Measurements from ENCODE around the gene ABCA6. TPM values are rescaled to one million over a fixed set of nuclear protein-coding genes. Genes with fewer than 3 reads are reported as not detected.

The ABCA6 gene
- total and polyA plus RNA-seq, 10 of the 15 experiments (the other 5 are each of a cell fraction or from before 2014, with no cell fraction given), result 6.8 to 36.9 (median 12.6) TPM

DNA sequence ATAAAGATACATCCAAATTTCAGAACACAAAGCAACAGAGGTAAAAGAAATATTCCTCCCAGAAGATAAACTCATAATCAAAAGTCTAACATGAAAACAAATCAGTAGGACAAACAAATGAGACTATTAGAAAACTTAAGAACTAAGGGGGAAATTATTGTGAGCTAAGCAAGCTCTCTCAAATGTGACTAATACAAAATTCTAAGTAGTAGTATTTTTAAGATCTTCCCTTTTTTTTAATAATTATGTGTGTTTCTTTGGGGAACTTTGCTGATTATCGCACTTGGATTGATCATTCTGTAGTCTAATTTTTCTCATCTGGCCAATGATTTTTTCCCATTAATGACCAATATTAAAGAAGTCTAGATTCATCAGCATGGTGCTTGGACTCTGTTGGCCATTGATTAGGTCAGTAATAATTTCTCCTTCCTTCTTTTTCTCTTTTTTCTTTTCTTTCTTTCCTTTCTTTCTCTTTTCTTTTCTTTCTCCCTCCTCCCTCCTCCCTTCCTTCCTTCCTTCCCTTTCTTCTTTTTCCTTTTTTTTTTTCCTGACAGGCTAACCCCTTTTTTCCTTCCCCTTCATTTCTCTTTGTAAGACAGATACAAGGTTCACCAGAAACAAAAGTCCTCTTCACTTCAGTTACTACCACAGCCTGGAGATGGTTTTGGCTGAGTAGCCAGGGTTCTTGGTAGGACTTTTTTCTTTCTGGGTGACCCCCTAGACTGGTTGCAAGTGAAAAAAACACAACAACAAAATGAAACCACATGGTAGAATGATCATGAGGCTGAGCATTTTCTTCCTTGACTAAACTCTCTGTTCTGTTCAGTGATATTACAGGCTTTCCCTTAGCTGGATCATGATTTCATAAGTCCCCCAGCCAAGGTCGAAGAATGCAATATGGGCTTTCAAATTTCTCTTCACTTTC, 2.9 kb upstream of the ABCA6 start (continued):
- no peak for TF ChIP-seq ZNF622 (IDR thresholded peaks at IDR 0.05)

- no TSS peak for BruUV-seq (replicated peaks)
- CTCF ChIA-PET, result no interaction called here
- H3K4me2 ChIP-seq (ENCODE audit: control insufficient read depth, insufficient read depth), result no peak overlapping the region
- no peak overlapping the region for H3K4me3 ChIP-seq
- H3K27ac ChIP-seq (ENCODE audit: control insufficient read depth, insufficient read depth), result no peak overlapping the region
- WGBS (ENCODE audit: insufficient coverage, insufficient replicate concordance, low lambda C conversion rate, missing lambda C conversion rate), result 99% methylated on average over 3 of the region's 3 CpGs
- no peak overlapping the region for H2AFZ ChIP-seq (ENCODE audit: control insufficient read depth, low read depth, low read length)
- H3K79me2 ChIP-seq (ENCODE audit: control insufficient read depth, insufficient read depth, low read length), result no peaks in the 10 kb centered on the region
- RAD21 ChIA-PET (ENCODE audit: unreplicated experiment), result interaction anchor here (0.6 to 1.3 kb wide), 2 partner anchors 316 to 349 kb away, joined by 4 read pairs; no protein-coding TSS in a partner anchor
- POLR2A ChIA-PET, result no interaction called here
- FAIRE-seq (no peak), ATAC-seq (no peak), DNase-seq (ENCODE audit: low read depth, low spot score) (no peak)
- SMC1A ChIA-PET (ENCODE audit: uncharacterized antibody, unreplicated experiment), result interaction anchor here (1.4 to 3.1 kb wide), 2 partner anchors 15 to 79 kb away, joined by 4 to 18 read pairs; no protein-coding TSS in a partner anchor
- H3K36me3 ChIP-seq (ENCODE audit: control insufficient read depth in 2 of 2, insufficient read depth in 2 of 2, low read length in 1 of 2), result no peaks in the 10 kb centered on the region; a peak in 1 of 4 replicates
- H3K4me1 ChIP-seq (ENCODE audit: control insufficient read depth, insufficient read depth, low read length), result no peaks in the 10 kb centered on the region
- no peaks in the 10 kb centered on the region for H4K20me1 ChIP-seq (ENCODE audit: control insufficient read depth, insufficient read depth)
- H3K9me3 ChIP-seq (replicated peaks; ENCODE audit: control insufficient read depth, insufficient read depth, low read length), result no peaks in the 10 kb centered on the region
- H3K9ac ChIP-seq (ENCODE audit: control insufficient read depth, insufficient read depth, low read length), result no peak overlapping the region
- in situ Hi-C loops (cut with MboI), result no loop called here
- intact Hi-C loops (cut with micrococcal nuclease; ENCODE audit: unreplicated experiment), result no loop called here
- no peaks in the 10 kb centered on the region for H3K27me3 ChIP-seq (replicated peaks in 1 of 2; ENCODE audit: control insufficient read depth in 2 of 2, insufficient read depth in 2 of 2, low read length in 1 of 2)
- TF ChIP-seq STAT1 (conservative IDR thresholded peaks at IDR 0.05) (no peak), RAD51 (IDR thresholded peaks at IDR 0.05) (no peak), EED (IDR thresholded peaks at IDR 0.05; ENCODE audit: low read depth) (no peak), POU2F2 (IDR thresholded peaks at IDR 0.05; ENCODE audit: borderline replicate concordance, low read depth, low read length) (no peak), SREBF1 (IDR thresholded peaks at IDR 0.05; ENCODE audit: low read length) (no peak), JUND (IDR thresholded peaks at IDR 0.05; ENCODE audit: low read depth, low read length) (no peak), CEBPB (IDR thresholded peaks at IDR 0.05; ENCODE audit: borderline replicate concordance in 1 of 2, low read depth in 2 of 2, low read length in 2 of 2) (no peak), ZBTB4 (CRISPR knock-in tag; IDR thresholded peaks at IDR 0.05) (no peak)
- TF ChIP-seq, protein P1, sequence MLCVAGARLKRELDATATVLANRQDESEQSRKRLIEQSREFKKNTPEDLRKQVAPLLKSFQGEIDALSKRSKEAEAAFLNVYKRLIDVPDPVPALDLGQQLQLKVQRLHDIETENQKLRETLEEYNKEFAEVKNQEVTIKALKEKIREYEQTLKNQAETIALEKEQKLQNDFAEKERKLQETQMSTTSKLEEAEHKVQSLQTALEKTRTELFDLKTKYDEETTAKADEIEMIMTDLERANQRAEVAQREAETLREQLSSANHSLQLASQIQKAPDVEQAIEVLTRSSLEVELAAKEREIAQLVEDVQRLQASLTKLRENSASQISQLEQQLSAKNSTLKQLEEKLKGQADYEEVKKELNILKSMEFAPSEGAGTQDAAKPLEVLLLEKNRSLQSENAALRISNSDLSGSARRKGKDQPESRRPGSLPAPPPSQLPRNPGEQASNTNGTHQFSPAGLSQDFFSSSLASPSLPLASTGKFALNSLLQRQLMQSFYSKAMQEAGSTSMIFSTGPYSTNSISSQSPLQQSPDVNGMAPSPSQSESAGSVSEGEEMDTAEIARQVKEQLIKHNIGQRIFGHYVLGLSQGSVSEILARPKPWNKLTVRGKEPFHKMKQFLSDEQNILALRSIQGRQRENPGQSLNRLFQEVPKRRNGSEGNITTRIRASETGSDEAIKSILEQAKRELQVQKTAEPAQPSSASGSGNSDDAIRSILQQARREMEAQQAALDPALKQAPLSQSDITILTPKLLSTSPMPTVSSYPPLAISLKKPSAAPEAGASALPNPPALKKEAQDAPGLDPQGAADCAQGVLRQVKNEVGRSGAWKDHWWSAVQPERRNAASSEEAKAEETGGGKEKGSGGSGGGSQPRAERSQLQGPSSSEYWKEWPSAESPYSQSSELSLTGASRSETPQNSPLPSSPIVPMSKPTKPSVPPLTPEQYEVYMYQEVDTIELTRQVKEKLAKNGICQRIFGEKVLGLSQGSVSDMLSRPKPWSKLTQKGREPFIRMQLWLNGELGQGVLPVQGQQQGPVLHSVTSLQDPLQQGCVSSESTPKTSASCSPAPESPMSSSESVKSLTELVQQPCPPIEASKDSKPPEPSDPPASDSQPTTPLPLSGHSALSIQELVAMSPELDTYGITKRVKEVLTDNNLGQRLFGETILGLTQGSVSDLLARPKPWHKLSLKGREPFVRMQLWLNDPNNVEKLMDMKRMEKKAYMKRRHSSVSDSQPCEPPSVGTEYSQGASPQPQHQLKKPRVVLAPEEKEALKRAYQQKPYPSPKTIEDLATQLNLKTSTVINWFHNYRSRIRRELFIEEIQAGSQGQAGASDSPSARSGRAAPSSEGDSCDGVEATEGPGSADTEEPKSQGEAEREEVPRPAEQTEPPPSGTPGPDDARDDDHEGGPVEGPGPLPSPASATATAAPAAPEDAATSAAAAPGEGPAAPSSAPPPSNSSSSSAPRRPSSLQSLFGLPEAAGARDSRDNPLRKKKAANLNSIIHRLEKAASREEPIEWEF (IDR thresholded peaks at IDR 0.05; ENCODE audit: insufficient replicate concordance, low read depth, low read length), result no peak
- TF ChIP-seq, protein P2, sequence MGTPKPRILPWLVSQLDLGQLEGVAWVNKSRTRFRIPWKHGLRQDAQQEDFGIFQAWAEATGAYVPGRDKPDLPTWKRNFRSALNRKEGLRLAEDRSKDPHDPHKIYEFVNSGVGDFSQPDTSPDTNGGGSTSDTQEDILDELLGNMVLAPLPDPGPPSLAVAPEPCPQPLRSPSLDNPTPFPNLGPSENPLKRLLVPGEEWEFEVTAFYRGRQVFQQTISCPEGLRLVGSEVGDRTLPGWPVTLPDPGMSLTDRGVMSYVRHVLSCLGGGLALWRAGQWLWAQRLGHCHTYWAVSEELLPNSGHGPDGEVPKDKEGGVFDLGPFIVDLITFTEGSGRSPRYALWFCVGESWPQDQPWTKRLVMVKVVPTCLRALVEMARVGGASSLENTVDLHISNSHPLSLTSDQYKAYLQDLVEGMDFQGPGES (IDR thresholded peaks at IDR 0.05), result no peak
These were observed 2.1 kb upstream of the ABCA6 start for GRCh38 chr17:69143683-69144231.
